GM12872 (cell line): ENCODE data around the gene KLHDC4.

Experiments used
- CTCF ChIP-seq: IDR thresholded peaks from 3 replicates; pipeline ENCODE4 v1.5.1; 2011; ENCODE audit warnings: low read depth, mild to moderate bottlenecking, low read length, moderate library complexity; ENCODE audit not compliant: insufficient read depth

The KLHDC4 gene

GRCh38 chr16:87791295-87792204, 25.8 kb upstream of the KLHDC4 start:
- TF ChIP-seq CTCF, result no peak

- TF ChIP-seq CTCF, result no peak
These were observed 24.7 kb upstream of the KLHDC4 start for GRCh38 chr16:87790292-87791100.

GRCh38 chr16:87789437-87790291, 23.9 kb upstream of the KLHDC4 start:
- TF ChIP-seq CTCF, result no peak

- TF ChIP-seq CTCF, result no peak
These were observed 19.0 kb upstream of the KLHDC4 start for GRCh38 chr16:87784812-87785211.

GRCh38 chr16:87782033-87782432, 16.2 kb upstream of the KLHDC4 start:
- no peak for TF ChIP-seq CTCF

GRCh38 chr16:87780385-87780989, 14.7 kb upstream of the KLHDC4 start:
- 0 out of 3 replicates have a peak, but pooled peaks have one; percentile 19 for TF ChIP-seq CTCF
